IMR-90 (cell line): Measurements from ENCODE around the gene MAPRE2. TPM values are rescaled to one million over a fixed set of nuclear protein-coding genes. Genes with fewer than 3 reads are reported as not detected.

ENCODE experiments used
- ATAC-seq: fragments of 200-7000 bp; cut with Tn5 transposase; 2 replicates; pipeline ENCODE4 v1.9.1; 2020; ENCODE audit warnings: low read depth, mild to moderate bottlenecking, moderate library complexity
- BruUV-seq: library from RNA; stranded (reverse); fragments of 400-500 nt; replicated peaks from 2 replicates; lab custom pipeline; 2021; lab: Mats Ljungman, UMichigan
- CTCF ChIA-PET: fragments of 300-600 bp; formaldehyde crosslinking; extraction: SDS; loops from one replicate; lab custom pipeline; 2021; ENCODE audit warnings: antibody characterized with exemption; lab: Yijun Ruan, JAX
- POLR2A ChIA-PET: fragments of 300-600 bp; sonication (Branson Sonifier 250); formaldehyde crosslinking; loops from one replicate; lab custom pipeline; 2022; ENCODE audit warnings: antibody characterized with exemption; ENCODE audit not compliant: unreplicated experiment; lab: Charles Lee
- DNase-seq: peaks from one replicate; pipeline ENCODE4 v3.0.0; 2013
- H2AFZ ChIP-seq: replicated peaks from 2 replicates; pipeline ENCODE3; 2013; ENCODE audit warnings: low read length, mild to moderate bottlenecking; ENCODE audit not compliant: poor library complexity
- H2AK5ac ChIP-seq: 2 replicates; pipeline ENCODE4 v1.6.1; 2013; ENCODE audit warnings: low read depth, low read length, inconsistent platforms
- H2AK9ac ChIP-seq: replicated peaks from 2 replicates; pipeline ENCODE3; 2013; ENCODE audit warnings: mild to moderate bottlenecking, low read depth, low read length, moderate library complexity; ENCODE audit not compliant: poor library complexity
- H2BK120ac ChIP-seq: 2 replicates; pipeline ENCODE4 v1.6.1; 2013; ENCODE audit warnings: low read depth, low read length, inconsistent platforms
- H2BK15ac ChIP-seq: 3 replicates; pipeline ENCODE4 v1.6.1; 2013; ENCODE audit warnings: low read depth, low read length, inconsistent platforms
- H2BK20ac ChIP-seq: 2 replicates; pipeline ENCODE4 v1.6.1; 2013; ENCODE audit warnings: low read depth, mild to moderate bottlenecking, inconsistent platforms, low read length, moderate library complexity
- H2BK5ac ChIP-seq: 2 replicates; pipeline ENCODE4 v1.6.1; 2013; ENCODE audit warnings: mild to moderate bottlenecking, low read depth, low read length, inconsistent platforms; ENCODE audit not compliant: poor library complexity, severe bottlenecking
- H3K14ac ChIP-seq: replicated peaks from 2 replicates; pipeline ENCODE4 v1.6.1; 2013; ENCODE audit warnings: low read depth, low read length, inconsistent platforms
- H3K18ac ChIP-seq: 2 replicates; pipeline ENCODE4 v1.6.1; 2013; ENCODE audit warnings: low read depth, low read length, control low read depth
- H3K23ac ChIP-seq: 2 replicates; pipeline ENCODE4 v1.6.1; 2013; ENCODE audit warnings: low read depth, low read length, inconsistent platforms
- H3K27ac ChIP-seq: 2 replicates; pipeline ENCODE4 v1.5.1; 2013; ENCODE audit warnings: mild to moderate bottlenecking, control low read depth, low read length; ENCODE audit not compliant: insufficient read depth
- H3K27me3 ChIP-seq: 2 replicates; pipeline ENCODE4 v1.6.1; 2013; ENCODE audit warnings: low read length; ENCODE audit not compliant: control insufficient read depth, insufficient read depth
- H3K36me3 ChIP-seq: 2 replicates; pipeline ENCODE4 v1.6.1; 2013; ENCODE audit warnings: low read length, mixed read lengths; ENCODE audit not compliant: control insufficient read depth, insufficient read depth
- H3K4ac ChIP-seq: 2 replicates; pipeline ENCODE4 v1.6.1; 2013; ENCODE audit warnings: low read depth, low read length, inconsistent platforms
- H3K4me1 ChIP-seq: 2 replicates; pipeline ENCODE4 v1.6.1; 2013; ENCODE audit warnings: low read length, mixed read lengths; ENCODE audit not compliant: control insufficient read depth, insufficient read depth
- H3K4me2 ChIP-seq: 2 replicates; pipeline ENCODE4 v1.6.1; 2013; ENCODE audit warnings: low read depth, mild to moderate bottlenecking, control low read depth, low read length, moderate library complexity
- H3K4me3 ChIP-seq: 2 replicates; pipeline ENCODE4 v1.5.1; 2013; ENCODE audit warnings: low read depth, mild to moderate bottlenecking, control low read depth, low read length, moderate library complexity; ENCODE audit not compliant: insufficient read depth
- H3K56ac ChIP-seq: 2 replicates; pipeline ENCODE4 v1.6.1; 2013; ENCODE audit warnings: low read length, inconsistent platforms; ENCODE audit not compliant: insufficient read depth; ENCODE audit errors: extremely low read depth
- H3K79me1 ChIP-seq, 2 experiments: 2 replicates each; pipeline ENCODE4 v1.6.1; 2013; ENCODE audit warnings: low read length in 2 of 2, inconsistent platforms in 1 of 2, low read depth in 1 of 2
- H3K9ac ChIP-seq: 2 replicates; pipeline ENCODE4 v1.6.1; 2013; ENCODE audit warnings: low read depth, low read length, control low read depth
- H3K9me1 ChIP-seq: 2 replicates; pipeline ENCODE4 v1.6.1; 2013; ENCODE audit warnings: low read length, inconsistent platforms; ENCODE audit not compliant: insufficient read depth
- H3K9me3 ChIP-seq: 2 replicates; pipeline ENCODE4 v1.6.1; 2013; ENCODE audit warnings: low read length; ENCODE audit not compliant: control insufficient read depth, insufficient read depth
- H4K20me1 ChIP-seq: 2 replicates; pipeline ENCODE4 v1.6.1; 2013; ENCODE audit warnings: low read length, inconsistent platforms; ENCODE audit not compliant: insufficient read depth
- H4K5ac ChIP-seq: 2 replicates; pipeline ENCODE4 v1.6.1; 2013; ENCODE audit warnings: mild to moderate bottlenecking, low read depth, low read length, control low read depth
- H4K8ac ChIP-seq, 2 experiments: 2 replicates each; pipeline ENCODE4 v1.6.1; 2013; ENCODE audit warnings: low read depth in 2 of 2, low read length in 2 of 2, control low read depth in 1 of 2, inconsistent platforms in 1 of 2
- H4K91ac ChIP-seq: 2 replicates; pipeline ENCODE4 v1.6.1; 2013; ENCODE audit warnings: low read depth, low read length, inconsistent platforms; ENCODE audit not compliant: insufficient read depth
- CEBPB ChIP-seq: IDR thresholded peaks from 2 replicates; pipeline ENCODE4 v1.6.1; 2012; ENCODE audit warnings: low read depth, low read length, improper control_type of control experiment
- CHD1 ChIP-seq: IDR thresholded peaks from 2 replicates; pipeline ENCODE4 v1.6.1; 2012; ENCODE audit warnings: low read depth, low read length, improper control_type of control experiment
- CTCF ChIP-seq: conservative IDR thresholded peaks from 2 replicates; pipeline ENCODE4 v1.5.1; 2012; ENCODE audit warnings: mild to moderate bottlenecking, low read depth, low read length, improper control_type of control experiment
- MAFK ChIP-seq: IDR thresholded peaks from 2 replicates; pipeline ENCODE4 v1.6.1; 2012; ENCODE audit warnings: low read depth, low read length, improper control_type of control experiment
- MAZ ChIP-seq: IDR thresholded peaks from 2 replicates; pipeline ENCODE4 v1.6.1; 2012; ENCODE audit warnings: low read depth, mild to moderate bottlenecking, low read length, improper control_type of control experiment, moderate library complexity, borderline replicate concordance
- MXI1 ChIP-seq: IDR thresholded peaks from 2 replicates; pipeline ENCODE4 v1.6.1; 2012; ENCODE audit warnings: low read depth, mild to moderate bottlenecking, low read length, moderate library complexity, borderline replicate concordance
- NFE2L2 ChIP-seq: fragments of 150-350 bp; IDR thresholded peaks from 2 replicates; pipeline ENCODE4 v1.6.1; 2016; ENCODE audit warnings: low read depth, mild to moderate bottlenecking, low read length
- POLR2A ChIP-seq: IDR thresholded peaks from 2 replicates; pipeline ENCODE4 v1.6.1; 2012; ENCODE audit warnings: mild to moderate bottlenecking, low read depth, low read length
- RAD21 ChIP-seq: IDR thresholded peaks from 2 replicates; pipeline ENCODE4 v1.6.1; 2012; ENCODE audit warnings: low read length, improper control_type of control experiment
- RFX5 ChIP-seq: IDR thresholded peaks from 2 replicates; pipeline ENCODE4 v1.8.0; 2012; ENCODE audit warnings: low read depth, mild to moderate bottlenecking, low read length, moderate library complexity
- WGBS, 2 experiments: methylation state at CpG; one replicate each; pipeline versions ENCODE4 v1.1.5 to v1.1.7; 2013; ENCODE audit warnings: missing lambda C conversion rate in 2 of 2; ENCODE audit not compliant: insufficient read length in 1 of 2; ENCODE audit errors: extremely low coverage in 2 of 2; 5-methylcytosine and 5-hydroxymethylcytosine counted together
- dilution Hi-C: fragments of 300-500 bp; cut with HindIII; formaldehyde crosslinking; loops from one replicate; pipeline ENCODE4 v1.14.3; 2018; ENCODE audit warnings: low sequenced_read_pairs; ENCODE audit not compliant: unreplicated experiment
- in situ Hi-C: fragments of 300-500 bp; cut with MboI; formaldehyde crosslinking; loops from 3 replicates; pipeline ENCODE4 v1.14.3; 2019; ENCODE audit warnings: low sequenced_read_pairs, inconsistent platforms, mixed read lengths
- intact Hi-C: fragments of 100-400 bp; cut with micrococcal nuclease; formaldehyde crosslinking; loops from 2 replicates; pipeline ENCODE4 v1.10.0; 2022
- polyA plus RNA-seq, 3 experiments: library from polyadenylated mRNA; depleted of rRNA; stranded (reverse); fragments of >200 nt; gene quantifications; 2 replicates each; pipeline ENCODE4 v1.2.3, GENCODE V29; 2012; ENCODE audit warnings: low replicate concordance in 1 of 3
- total RNA-seq: library from RNA; depleted of rRNA; stranded (reverse); fragments of >200 nt; gene quantifications from 2 replicates; pipeline ENCODE4 v1.2.3, GENCODE V29; 2012
- TF ChIP-seq, protein P1 (sequence below): fragments of 150-350 bp; IDR thresholded peaks from 2 replicates; pipeline ENCODE4 v1.6.1; 2016; ENCODE audit warnings: low read depth, mild to moderate bottlenecking, low read length, moderate library complexity, borderline replicate concordance

The MAPRE2 gene
- total and polyA plus RNA-seq, 2 of the 4 experiments (the other 2 are of a cell fraction), result 19.6 to 23.8 TPM

GRCh38 chr18:35038029-35038428 is 3.2 kb upstream of the MAPRE2 start (continued):
- TF ChIP-seq CTCF (no peak), RFX5 (no peak), POLR2A (no peak)

- POLR2A ChIA-PET, result no interaction called here
These were observed 2.2 kb upstream of the MAPRE2 start for GRCh38 chr18:35038881-35039491.

More at GRCh38 chr18:35038881-35039491, 2.2 kb upstream of the MAPRE2 start:
- no peak overlapping the region for H4K8ac ChIP-seq
- no peak for DNase-seq
- H4K5ac ChIP-seq, result no peak overlapping the region
- no peak overlapping the region for H3K4me3 ChIP-seq
- CTCF ChIA-PET, result no interaction called here
- no peaks in the 10 kb centered on the region for H3K9me1 ChIP-seq
- H4K20me1 ChIP-seq, result no peaks in the 10 kb centered on the region
- TF ChIP-seq MAFK, result no peak
- no peak for TF ChIP-seq NFE2L2
- no peak for TF ChIP-seq RFX5
- TF ChIP-seq, protein P1, sequence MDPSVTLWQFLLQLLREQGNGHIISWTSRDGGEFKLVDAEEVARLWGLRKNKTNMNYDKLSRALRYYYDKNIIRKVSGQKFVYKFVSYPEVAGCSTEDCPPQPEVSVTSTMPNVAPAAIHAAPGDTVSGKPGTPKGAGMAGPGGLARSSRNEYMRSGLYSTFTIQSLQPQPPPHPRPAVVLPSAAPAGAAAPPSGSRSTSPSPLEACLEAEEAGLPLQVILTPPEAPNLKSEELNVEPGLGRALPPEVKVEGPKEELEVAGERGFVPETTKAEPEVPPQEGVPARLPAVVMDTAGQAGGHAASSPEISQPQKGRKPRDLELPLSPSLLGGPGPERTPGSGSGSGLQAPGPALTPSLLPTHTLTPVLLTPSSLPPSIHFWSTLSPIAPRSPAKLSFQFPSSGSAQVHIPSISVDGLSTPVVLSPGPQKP, result no peak
- TF ChIP-seq POLR2A, result no peak
- no peak for TF ChIP-seq CEBPB
- no peak for TF ChIP-seq MAZ
- TF ChIP-seq CHD1, result no peak
- no peak for TF ChIP-seq RAD21
- no peak for TF ChIP-seq MXI1
- H2BK5ac ChIP-seq, result no peak overlapping the region
- H2AK5ac ChIP-seq, result no peak overlapping the region
- H2AK9ac ChIP-seq, result no peak overlapping the region
- peaks cover 1% of the 10 kb centered on the region; the same call in 1 of the 2 replicates for H3K27me3 ChIP-seq
- H3K4me1 ChIP-seq, result peaks cover 3% of the 10 kb centered on the region; the same call in 1 of the 2 replicates
- H3K4me2 ChIP-seq, result no peak overlapping the region
- H3K27ac ChIP-seq, result no peak overlapping the region
- no peak overlapping the region for H3K56ac ChIP-seq
- in situ Hi-C loops, result no loop called here
- H2BK120ac ChIP-seq, result no peak overlapping the region
- no peaks in the 10 kb centered on the region for H3K36me3 ChIP-seq
- WGBS, 2 experiments, result no CpG with 5 or more reads among the region's 2 CpGs
- no peak overlapping the region for H2AFZ ChIP-seq
- no peak overlapping the region for H4K91ac ChIP-seq
- H3K4ac ChIP-seq, result no peak overlapping the region
- no peak overlapping the region for H2BK20ac ChIP-seq
- H3K79me1 ChIP-seq, result peaks cover 0 to 17% of the 10 kb centered on the region in 2 experiments; a peak in 2 of 4 replicates
- H3K14ac ChIP-seq, result no peak overlapping the region
- H3K18ac ChIP-seq, result no peak overlapping the region
- intact Hi-C loops, result no loop called here
- BruUV-seq, result no TSS peak
- H2BK15ac ChIP-seq, result no peak overlapping the region
- dilution Hi-C loops, result no loop called here
- H3K23ac ChIP-seq, result no peak overlapping the region
- no peak for ATAC-seq
- no peak overlapping the region for H3K9ac ChIP-seq
- no peaks in the 10 kb centered on the region for H3K9me3 ChIP-seq
